WTC11 (cell line): ENCODE data around the gene FNDC3B. TPM values are rescaled to one million over a fixed set of nuclear protein-coding genes. Genes with fewer than 3 reads are reported as not detected.

Source experiments
- ATAC-seq: fragments of 200-7000 bp; cut with Tn5 transposase; 2 replicates; pipeline ENCODE4 v1.10.0; 2021; ENCODE audit warnings: mild to moderate bottlenecking, moderate library complexity
- CTCF ChIA-PET: fragments of 300-600 bp; sonication (Branson Sonifier 250); formaldehyde crosslinking; loops from one replicate; lab custom pipeline; 2021; ENCODE audit warnings: antibody characterized with exemption; lab: Charles Lee
- POLR2A ChIA-PET: fragments of 350-600 bp; sonication (Branson Sonifier 250); formaldehyde crosslinking; loops from one replicate; lab custom pipeline; 2021; ENCODE audit warnings: antibody characterized with exemption; lab: Charles Lee
- DNase-seq: peaks from one replicate; pipeline ENCODE4 v3.0.0; 2021; ENCODE audit warnings: low spot score
- H3K27ac Mint-ChIP-seq: 2 replicates; pipeline ENCODE4 v1.8.0; 2021; ENCODE audit warnings: mixed read lengths
- H3K27me3 Mint-ChIP-seq: 2 replicates; pipeline ENCODE4 v1.8.0; 2021; ENCODE audit warnings: low read depth, mild to moderate bottlenecking, moderate library complexity, mixed read lengths
- H3K36me3 Mint-ChIP-seq: 2 replicates; pipeline ENCODE4 v1.8.0; 2021; ENCODE audit warnings: mixed read lengths
- H3K4me1 Mint-ChIP-seq: 2 replicates; pipeline ENCODE4 v1.8.0; 2022; ENCODE audit warnings: mixed read lengths
- H3K4me3 Mint-ChIP-seq: 2 replicates; pipeline ENCODE4 v1.8.0; 2021; ENCODE audit warnings: mild to moderate bottlenecking, moderate library complexity, mixed read lengths
- H3K9me3 Mint-ChIP-seq: 2 replicates; pipeline ENCODE4 v1.8.0; 2021; ENCODE audit warnings: mixed read lengths
- AFF4 ChIP-seq: sonication (generic); formaldehyde crosslinking; IDR thresholded peaks from 2 replicates; pipeline ENCODE4 v1.8.1; 2023; ENCODE audit warnings: mild to moderate bottlenecking, missing genetic modification reagents, borderline replicate concordance
- E2F1 ChIP-seq: sonication (generic); formaldehyde crosslinking; IDR thresholded peaks from 2 replicates; pipeline ENCODE4 v1.8.0; 2022; ENCODE audit warnings: mild to moderate bottlenecking, missing genetic modification reagents
- E2F4 ChIP-seq: sonication (generic); formaldehyde crosslinking; IDR thresholded peaks from 2 replicates; pipeline ENCODE4 v1.8.1; 2022; ENCODE audit warnings: low read depth, mild to moderate bottlenecking, moderate library complexity, missing genetic modification reagents, borderline replicate concordance
- EMX1 ChIP-seq: fragments of 250-450 bp; sonication (Bioruptor Pico); IDR thresholded peaks from 2 replicates; pipeline ENCODE4 v1.8.0; 2021; ENCODE audit warnings: mild to moderate bottlenecking
- ETV6 ChIP-seq: sonication (generic); formaldehyde crosslinking; IDR thresholded peaks from 2 replicates; pipeline ENCODE4 v1.8.1; 2022; ENCODE audit warnings: mild to moderate bottlenecking, missing genetic modification reagents
- GABPB1 ChIP-seq: sonication (generic); formaldehyde crosslinking; IDR thresholded peaks from 2 replicates; pipeline ENCODE4 v1.8.1; 2023; ENCODE audit warnings: mild to moderate bottlenecking, missing genetic modification reagents
- HMGA2 ChIP-seq: fragments of 250-450 bp; sonication (Bioruptor Pico); IDR thresholded peaks from 2 replicates; pipeline ENCODE4 v1.4.0; 2021; ENCODE audit warnings: mild to moderate bottlenecking, moderate library complexity
- IRF1 ChIP-seq: sonication (generic); formaldehyde crosslinking; IDR thresholded peaks from 2 replicates; pipeline ENCODE4 v1.8.0; 2023; ENCODE audit warnings: missing genetic modification reagents
- MXD4 ChIP-seq: fragments of 250-450 bp; sonication (Bioruptor Pico); IDR thresholded peaks from 2 replicates; pipeline ENCODE4 v1.8.0; 2021; ENCODE audit warnings: mild to moderate bottlenecking, moderate library complexity, borderline replicate concordance
- PRDM15 ChIP-seq: sonication (generic); formaldehyde crosslinking; IDR thresholded peaks from 2 replicates; pipeline ENCODE4 v1.8.0; 2022; ENCODE audit warnings: missing genetic modification reagents
- STAT6 ChIP-seq: sonication (generic); formaldehyde crosslinking; conservative IDR thresholded peaks from 2 replicates; pipeline ENCODE4 v1.8.1; 2023; ENCODE audit warnings: mild to moderate bottlenecking, low read depth, missing genetic modification reagents, moderate library complexity
- TEAD1 ChIP-seq: sonication (generic); formaldehyde crosslinking; IDR thresholded peaks from 2 replicates; pipeline ENCODE4 v1.8.0; 2022; ENCODE audit warnings: mild to moderate bottlenecking, missing genetic modification reagents
- ZBTB21 ChIP-seq: sonication (generic); formaldehyde crosslinking; IDR thresholded peaks from 2 replicates; pipeline ENCODE4 v1.8.1; 2023; ENCODE audit warnings: mild to moderate bottlenecking, missing genetic modification reagents, borderline replicate concordance
- ZNF121 ChIP-seq: sonication (generic); formaldehyde crosslinking; IDR thresholded peaks from 2 replicates; pipeline ENCODE4 v1.8.0; 2023; ENCODE audit warnings: missing genetic modification reagents
- ZNF138 ChIP-seq: sonication (generic); formaldehyde crosslinking; conservative IDR thresholded peaks from 2 replicates; pipeline ENCODE4 v1.8.1; 2022; ENCODE audit warnings: mild to moderate bottlenecking, moderate library complexity, missing genetic modification reagents
- ZNF263 ChIP-seq: sonication (generic); formaldehyde crosslinking; IDR thresholded peaks from 2 replicates; pipeline ENCODE4 v1.8.1; 2022; ENCODE audit warnings: low read depth, mild to moderate bottlenecking, moderate library complexity, missing genetic modification reagents
- ZNF317 ChIP-seq: sonication (generic); formaldehyde crosslinking; IDR thresholded peaks from 2 replicates; pipeline ENCODE4 v1.8.1; 2023; ENCODE audit warnings: low read depth, mild to moderate bottlenecking, moderate library complexity, missing genetic modification reagents, borderline replicate concordance
- ZNF396 ChIP-seq: fragments of 250-450 bp; sonication (Bioruptor Pico); IDR thresholded peaks from 2 replicates; pipeline ENCODE4 v1.8.0; 2021; ENCODE audit warnings: mild to moderate bottlenecking, moderate library complexity, borderline replicate concordance
- ZNF416 ChIP-seq: fragments of 250-450 bp; sonication (Bioruptor Pico); IDR thresholded peaks from 2 replicates; pipeline ENCODE4 v1.9.0; 2021; ENCODE audit warnings: mild to moderate bottlenecking, inconsistent platforms
- ZNF512 ChIP-seq: sonication (generic); formaldehyde crosslinking; IDR thresholded peaks from 2 replicates; pipeline ENCODE4 v1.8.1; 2022; ENCODE audit warnings: missing genetic modification reagents, borderline replicate concordance
- total RNA-seq: library from RNA; stranded (reverse); gene quantifications from 3 replicates; pipeline ENCODE4 v1.2.3, GENCODE V29; 2021

The FNDC3B gene
- total RNA-seq, 1 experiment from 2014 or later, result 42.8 TPM

- no peak for TF ChIP-seq ZBTB21 (CRISPR knock-in tag)
Measured at GRCh38 chr3:172437713-172438112, 398.3 kb downstream of the FNDC3B start (continued).

- peaks cover 3% of the 10 kb centered on the region; the same call in 1 of the 2 replicates for H3K27me3 Mint-ChIP-seq
- ChIA-PET CTCF (no interaction called here), POLR2A (no interaction called here)
- H3K9me3 Mint-ChIP-seq, result peaks cover 19% of the 10 kb centered on the region
- no peak for ATAC-seq
- DNase-seq, result no peak
- H3K36me3 Mint-ChIP-seq, result peaks cover 9% of the 10 kb centered on the region
- TF ChIP-seq STAT6 (no peak), ZNF396 (CRISPR knock-in tag) (no peak), ZNF121 (no peak), ETV6 (CRISPR knock-in tag) (no peak), E2F4 (no peak), GABPB1 (CRISPR knock-in tag) (no peak), E2F1 (CRISPR knock-in tag) (no peak), ZNF317 (CRISPR knock-in tag) (no peak), ZNF138 (CRISPR knock-in tag) (no peak), HMGA2 (no peak), ZNF416 (no peak), ZNF512 (CRISPR knock-in tag) (no peak), EMX1 (CRISPR knock-in tag) (no peak), MXD4 (CRISPR knock-in tag) (no peak), ZNF263 (CRISPR knock-in tag) (no peak), AFF4 (CRISPR knock-in tag) (no peak), IRF1 (no peak), PRDM15 (CRISPR knock-in tag) (no peak), TEAD1 (CRISPR knock-in tag) (no peak)
- H3K4me3 Mint-ChIP-seq, result no peak overlapping the region
- H3K27ac Mint-ChIP-seq, result no peak overlapping the region
- no peaks in the 10 kb centered on the region for H3K4me1 Mint-ChIP-seq
Measured at GRCh38 chr3:172438186-172438585, 398.8 kb downstream of the FNDC3B start.
